Astrocyte of the cerebellum (primary cell): ENCODE measurements around the gene BAIAP3.

Source experiments
- DNase-seq: peaks from one replicate; pipeline ENCODE4 v3.0.0-alpha.2; 2011; ENCODE audit warnings: low read depth
- H3K4me3 ChIP-seq: 2 replicates; pipeline ENCODE4 v1.5.1; 2011; ENCODE audit warnings: mild to moderate bottlenecking, low read depth, low read length, moderate library complexity
- CTCF ChIP-seq: IDR thresholded peaks from 2 replicates; pipeline ENCODE4 v1.5.1; 2012; ENCODE audit warnings: low read length, low read depth, moderate library complexity, mild to moderate bottlenecking; ENCODE audit errors: missing control alignments
- in situ Hi-C: cut with HindIII; loops from 2 replicates; pipeline ENCODE4 v1.10.0; 2017; ENCODE audit warnings: low sequenced_read_pairs

Gene BAIAP3

DNA sequence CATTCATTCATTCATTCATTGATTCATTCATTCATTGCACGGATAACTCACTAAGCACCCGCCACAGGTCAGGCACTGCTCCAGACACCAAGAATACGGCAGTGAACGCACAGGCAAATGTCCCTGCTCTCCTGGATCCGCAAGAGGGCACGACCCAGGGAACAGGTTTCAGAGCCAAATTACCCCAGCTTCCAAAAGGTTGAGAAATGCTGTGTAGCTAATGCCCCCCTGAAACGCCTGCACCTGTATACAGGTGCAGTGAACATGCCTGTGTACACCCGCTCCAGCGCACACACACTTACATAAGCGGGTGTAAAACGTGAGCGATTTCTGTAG, 33.6 kb upstream of the BAIAP3 start:
- H3K4me3 ChIP-seq, result no peak overlapping the region
- in situ Hi-C loops, result loop anchor here (25.0 kb wide), 2 partner anchors 87 to 163 kb away; no protein-coding TSS in a partner anchor
- no peak for DNase-seq
- TF ChIP-seq CTCF, result no peak

GRCh38 chr16:1300664-1301476, 32.6 kb upstream of the BAIAP3 start:
- TF ChIP-seq CTCF, result peak; percentile 75
- in situ Hi-C loops, result no loop called here
- DNase-seq, result no peak
- no peak overlapping the region for H3K4me3 ChIP-seq

DNA sequence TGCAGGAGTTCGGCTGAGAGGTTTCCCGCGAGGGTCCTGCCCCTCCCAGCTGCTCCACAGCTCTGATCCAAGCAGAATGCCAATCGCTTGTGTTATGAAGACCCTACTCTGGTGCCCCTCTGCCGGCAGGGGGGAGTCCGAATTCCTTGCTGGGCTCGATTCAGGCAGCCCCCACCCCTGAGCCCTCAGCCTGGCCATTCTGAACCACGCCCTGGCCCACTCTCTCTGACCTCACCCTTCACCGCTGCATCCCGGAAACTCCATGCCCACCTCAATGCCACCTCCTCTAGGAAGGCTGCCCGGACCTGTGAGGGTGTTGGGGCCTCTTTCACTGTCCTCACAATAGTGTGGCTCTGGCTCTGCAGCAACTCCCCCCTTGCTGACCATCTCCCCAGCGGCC, 31.9 kb upstream of the BAIAP3 start:
- TF ChIP-seq CTCF, result no peak
- no peak overlapping the region for H3K4me3 ChIP-seq
- in situ Hi-C loops, result no loop called here
- DNase-seq, result no peak

DNA sequence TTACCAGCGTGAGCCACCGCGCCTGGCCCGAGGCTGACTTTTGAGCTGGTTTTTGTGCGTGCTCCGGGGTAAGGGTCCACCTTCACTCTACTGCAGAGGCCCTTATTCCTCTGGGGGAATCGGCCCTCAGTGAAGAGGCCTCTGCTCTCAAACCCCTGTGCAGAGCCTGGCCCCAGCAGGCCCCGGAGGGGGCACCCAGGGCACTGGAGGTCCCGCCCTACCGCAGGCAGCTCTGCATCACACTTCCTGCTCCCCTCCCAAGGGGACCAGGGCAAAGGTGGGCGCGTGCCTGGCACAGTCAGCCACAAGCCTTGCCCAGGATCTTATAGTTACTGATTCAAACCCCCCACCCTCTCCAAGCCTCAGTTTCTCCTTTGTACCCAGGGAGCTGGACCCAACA, 27.6 kb upstream of the BAIAP3 start:
- no peak for DNase-seq
- no peak for TF ChIP-seq CTCF
- H3K4me3 ChIP-seq, result no peak overlapping the region
- in situ Hi-C loops, result no loop called here

- in situ Hi-C loops, result no loop called here
- no peak overlapping the region for H3K4me3 ChIP-seq
- no peak for TF ChIP-seq CTCF
- DNase-seq, result no peak
Measured at GRCh38 chr16:1306334-1306733, 27.1 kb upstream of the BAIAP3 start.

DNA sequence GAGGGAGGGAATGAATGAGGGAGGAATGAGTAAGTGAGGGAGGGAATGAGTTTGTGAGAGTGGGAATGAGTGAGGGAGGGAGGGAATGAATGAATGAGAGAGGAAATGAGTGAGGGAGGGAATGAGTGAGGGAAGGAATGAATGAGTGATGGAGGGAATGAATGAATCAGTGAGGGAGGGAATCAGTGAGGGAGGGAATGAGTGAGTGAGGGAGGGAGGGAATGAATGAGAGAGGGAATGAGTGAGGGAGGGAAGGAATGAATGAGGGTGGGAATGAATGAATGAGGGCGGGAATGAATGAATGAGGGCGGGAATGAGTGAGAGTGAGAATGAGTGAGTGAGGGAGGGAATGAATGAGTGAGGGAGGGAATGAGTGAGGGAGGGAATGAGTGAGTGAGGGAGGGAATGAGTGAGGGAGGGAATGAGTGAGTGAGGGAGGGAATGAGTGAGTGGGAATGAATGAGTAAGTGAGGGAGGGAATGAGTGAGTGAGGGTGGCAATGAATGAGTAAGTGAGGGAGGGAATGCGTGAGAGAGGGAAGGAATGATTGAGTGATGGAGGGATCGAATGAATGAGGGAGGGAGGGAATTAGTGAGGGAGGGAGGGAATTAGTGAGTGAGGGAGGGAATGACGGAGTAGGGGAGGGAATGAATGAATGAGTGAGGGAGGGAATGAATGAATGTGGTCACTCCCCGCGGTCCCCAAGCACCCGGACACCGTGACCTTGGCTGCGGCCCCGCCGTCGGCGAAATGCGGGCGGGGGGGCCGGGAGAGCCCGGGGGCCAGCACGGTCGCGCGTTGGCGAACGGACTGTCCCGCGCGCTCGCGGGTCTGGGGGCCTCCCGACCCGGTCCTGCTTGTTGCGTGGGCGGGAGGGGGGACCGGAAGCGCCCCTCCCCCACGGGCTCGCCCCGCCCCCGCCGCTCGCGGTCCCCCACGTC, 25.1 kb upstream of the BAIAP3 start:
- in situ Hi-C loops, result no loop called here

More for the DNA sequence above, 25.1 kb upstream of the BAIAP3 start:
- peak; percentile 8 for DNase-seq
- H3K4me3 ChIP-seq, result peak overlapping the region; percentile 38
- TF ChIP-seq CTCF, result no peak
